Measurements from ENCODE around the gene MAP3K12.
A peak's percentile ranks its signal among the peaks of the same experiment; 100 is the strongest.
"Not testable (repeated sequence)": the region's sequence is repeated elsewhere in the genome, so short reads cannot be mapped to it uniquely, and the experiment has no call there.

The MAP3K12 gene

GRCh38 chr12:53463802-53464560, 35.3 kb downstream of the MAP3K12 start:
- in situ Hi-C loops (cut with MboI; ENCODE audit: low sequenced_read_pairs): loop anchor here (5.0 kb wide), 1 partner anchor 432 kb away; no protein-coding TSS in a partner anchor
- Histone ChIP-seq H3K4me3 (no peak overlapping the region), H3K9me3 (no peaks in the 10 kb centered on the region), H3K36me3 (replicated peaks) (peaks cover 100% of the 10 kb centered on the region), H3K27me3 (ENCODE audit: low read depth) (no peaks in the 10 kb centered on the region), H3K4me1 (no peaks in the 10 kb centered on the region)
- no peak for DNase-seq (ENCODE audit: low spot score in 2 of 2)

GRCh38 chr12:53462935-53463334, 36.3 kb downstream of the MAP3K12 start:
- no peaks in the 10 kb centered on the region for H3K27me3 ChIP-seq (ENCODE audit: low read depth)
- no peak for DNase-seq (ENCODE audit: low spot score in 2 of 2)
- H3K4me3 ChIP-seq: no peak overlapping the region
- peaks cover 100% of the 10 kb centered on the region for H3K36me3 ChIP-seq (replicated peaks)
- no peaks in the 10 kb centered on the region for H3K9me3 ChIP-seq
- no peaks in the 10 kb centered on the region for H3K4me1 ChIP-seq
- in situ Hi-C loops (cut with MboI; ENCODE audit: low sequenced_read_pairs): loop anchor here (5.0 kb wide), 1 partner anchor 431 kb away; no protein-coding TSS in a partner anchor

- Histone ChIP-seq H3K9me3 (no peaks in the 10 kb centered on the region), H3K4me3 (no peak overlapping the region), H3K36me3 (replicated peaks) (peaks cover 100% of the 10 kb centered on the region), H3K27me3 (ENCODE audit: low read depth) (no peaks in the 10 kb centered on the region), H3K4me1 (no peaks in the 10 kb centered on the region)
- in situ Hi-C loops (cut with MboI; ENCODE audit: low sequenced_read_pairs): loop anchor here (5.0 kb wide), 1 partner anchor 429 kb away; no protein-coding TSS in a partner anchor
- DNase-seq (ENCODE audit: low spot score in 2 of 2): no peak
Measured at GRCh38 chr12:53461591-53461990, 37.7 kb downstream of the MAP3K12 start.

- no peak overlapping the region for H3K4me3 ChIP-seq
- no peaks in the 10 kb centered on the region for H3K4me1 ChIP-seq
- no peaks in the 10 kb centered on the region for H3K9me3 ChIP-seq
- DNase-seq (ENCODE audit: low spot score in 2 of 2): no peak
- in situ Hi-C loops (cut with MboI; ENCODE audit: low sequenced_read_pairs): loop anchor here (5.0 kb wide), 1 partner anchor 429 kb away; no protein-coding TSS in a partner anchor
- no peaks in the 10 kb centered on the region for H3K27me3 ChIP-seq (ENCODE audit: low read depth)
- peaks cover 100% of the 10 kb centered on the region for H3K36me3 ChIP-seq (replicated peaks)
Measured at GRCh38 chr12:53461059-53461458, 38.2 kb downstream of the MAP3K12 start.

GRCh38 chr12:53459097-53459496, 40.2 kb downstream of the MAP3K12 start:
- no peaks in the 10 kb centered on the region for H3K27me3 ChIP-seq (ENCODE audit: low read depth)
- H3K36me3 ChIP-seq (replicated peaks): peaks cover 100% of the 10 kb centered on the region
- DNase-seq (ENCODE audit: low spot score in 2 of 2): no peak
- H3K9me3 ChIP-seq: no peaks in the 10 kb centered on the region
- H3K4me1 ChIP-seq: peaks cover 4% of the 10 kb centered on the region
- in situ Hi-C loops (cut with MboI; ENCODE audit: low sequenced_read_pairs): no loop called here
- no peak overlapping the region for H3K4me3 ChIP-seq

- H3K27me3 ChIP-seq (ENCODE audit: low read depth): no peaks in the 10 kb centered on the region
- no peak overlapping the region for H3K4me3 ChIP-seq
- H3K4me1 ChIP-seq: peaks cover 14% of the 10 kb centered on the region
- H3K36me3 ChIP-seq (replicated peaks): peaks cover 91% of the 10 kb centered on the region
- no peak for DNase-seq (ENCODE audit: low spot score in 2 of 2)
- in situ Hi-C loops (cut with MboI; ENCODE audit: low sequenced_read_pairs): no loop called here
- H3K9me3 ChIP-seq: no peaks in the 10 kb centered on the region
Measured at GRCh38 chr12:53456654-53457366, 42.4 kb downstream of the MAP3K12 start.

GRCh38 chr12:53454707-53455106, 44.6 kb downstream of the MAP3K12 start:
- Histone ChIP-seq H3K36me3 (replicated peaks) (peaks cover 70% of the 10 kb centered on the region), H3K4me3 (no peak overlapping the region), H3K9me3 (no peaks in the 10 kb centered on the region), H3K4me1 (peaks cover 16% of the 10 kb centered on the region), H3K27me3 (ENCODE audit: low read depth) (no peaks in the 10 kb centered on the region)
- in situ Hi-C loops (cut with MboI; ENCODE audit: low sequenced_read_pairs): no loop called here
- no peak for DNase-seq (ENCODE audit: low spot score in 2 of 2)

GRCh38 chr12:53453953-53454640, 45.2 kb downstream of the MAP3K12 start:
- Histone ChIP-seq H3K4me1 (peaks cover 16% of the 10 kb centered on the region), H3K27me3 (ENCODE audit: low read depth) (no peaks in the 10 kb centered on the region), H3K4me3 (peak overlapping the region; percentile 96), H3K9me3 (no peaks in the 10 kb centered on the region), H3K36me3 (replicated peaks) (peaks cover 64% of the 10 kb centered on the region)
- DNase-seq (ENCODE audit: low spot score in 2 of 2): no peak
- in situ Hi-C loops (cut with MboI; ENCODE audit: low sequenced_read_pairs): no loop called here

GRCh38 chr12:53452159-53453077, 46.8 kb downstream of the MAP3K12 start:
- DNase-seq (ENCODE audit: low spot score in 2 of 2): peak; percentile 49 to 89
- peaks cover 54% of the 10 kb centered on the region for H3K36me3 ChIP-seq (replicated peaks)
- H3K4me3 ChIP-seq: peak overlapping the region; percentile 96
- H3K4me1 ChIP-seq: peaks cover 16% of the 10 kb centered on the region
- H3K9me3 ChIP-seq: no peaks in the 10 kb centered on the region
- in situ Hi-C loops (cut with MboI; ENCODE audit: low sequenced_read_pairs): no loop called here
- H3K27me3 ChIP-seq (ENCODE audit: low read depth): no peaks in the 10 kb centered on the region

GRCh38 chr12:53451661-53452158, 47.5 kb downstream of the MAP3K12 start, which contains the start of gene PCBP2:
Gene PCBP2, plus strand, starts transcription at chr12:53452102. Its CDS starts 2,699 bp downstream, at chr12:53454801.
- peaks cover 16% of the 10 kb centered on the region for H3K4me1 ChIP-seq
- peaks cover 49% of the 10 kb centered on the region for H3K36me3 ChIP-seq (replicated peaks)

GRCh38 chr12:53450936-53451335, 48.3 kb downstream of the MAP3K12 start:
- H3K4me3 ChIP-seq: no peak overlapping the region
- H3K27me3 ChIP-seq (ENCODE audit: low read depth): no peaks in the 10 kb centered on the region
- in situ Hi-C loops (cut with MboI; ENCODE audit: low sequenced_read_pairs): no loop called here
- peaks cover 48% of the 10 kb centered on the region for H3K36me3 ChIP-seq (replicated peaks)
- H3K9me3 ChIP-seq: no peaks in the 10 kb centered on the region
- DNase-seq (ENCODE audit: low spot score in 2 of 2): no peak
- H3K4me1 ChIP-seq: peaks cover 16% of the 10 kb centered on the region

More at GRCh38 chr12:53451661-53452158, 47.5 kb downstream of the MAP3K12 start, which contains the start of gene PCBP2:
- H3K4me3 ChIP-seq: peak within 1 kb of the TSS; percentile 96
- peak; percentile 98 to 99 for DNase-seq (ENCODE audit: low spot score in 2 of 2)
- in situ Hi-C loops (cut with MboI; ENCODE audit: low sequenced_read_pairs): no loop called here
- no peaks in the 10 kb centered on the region for H3K27me3 ChIP-seq (ENCODE audit: low read depth)
- no peaks in the 10 kb centered on the region for H3K9me3 ChIP-seq

GRCh38 chr12:53444593-53445325, 54.5 kb downstream of the MAP3K12 start:
- H3K27me3 ChIP-seq (ENCODE audit: low read depth); H3K9me3 ChIP-seq; DNase-seq (ENCODE audit: low spot score in 2 of 2); in situ Hi-C loops (cut with MboI; ENCODE audit: low sequenced_read_pairs); H3K4me3 ChIP-seq: not testable (repeated sequence)
- Histone ChIP-seq H3K36me3 (replicated peaks) (peaks cover 44% of the 10 kb centered on the region), H3K4me1 (peaks cover 19% of the 10 kb centered on the region)

Measured in HAP-1 (cell line).